ENCODE results near the gene GNG2.

DNA sequence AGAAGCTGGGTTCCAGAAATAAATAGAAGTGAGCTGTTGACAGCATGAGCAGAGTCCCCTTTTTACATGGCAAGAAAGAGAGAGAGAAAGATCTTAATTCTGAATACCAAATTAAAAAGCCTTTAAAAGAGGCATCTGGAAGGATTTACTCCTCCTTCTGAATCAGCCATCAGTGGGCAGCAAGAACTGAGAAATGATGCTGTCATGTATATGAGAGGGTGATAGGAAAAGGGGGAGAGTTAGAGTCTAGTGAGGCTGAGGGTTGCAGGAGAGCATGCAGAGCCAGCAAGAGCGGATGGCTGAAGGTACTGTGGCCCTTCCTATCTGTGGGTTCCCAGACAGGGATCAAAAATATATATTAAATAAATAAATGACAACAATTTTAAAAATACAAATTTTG is 34.5 kb upstream of the GNG2 start:
- TF ChIP-seq, protein P1, sequence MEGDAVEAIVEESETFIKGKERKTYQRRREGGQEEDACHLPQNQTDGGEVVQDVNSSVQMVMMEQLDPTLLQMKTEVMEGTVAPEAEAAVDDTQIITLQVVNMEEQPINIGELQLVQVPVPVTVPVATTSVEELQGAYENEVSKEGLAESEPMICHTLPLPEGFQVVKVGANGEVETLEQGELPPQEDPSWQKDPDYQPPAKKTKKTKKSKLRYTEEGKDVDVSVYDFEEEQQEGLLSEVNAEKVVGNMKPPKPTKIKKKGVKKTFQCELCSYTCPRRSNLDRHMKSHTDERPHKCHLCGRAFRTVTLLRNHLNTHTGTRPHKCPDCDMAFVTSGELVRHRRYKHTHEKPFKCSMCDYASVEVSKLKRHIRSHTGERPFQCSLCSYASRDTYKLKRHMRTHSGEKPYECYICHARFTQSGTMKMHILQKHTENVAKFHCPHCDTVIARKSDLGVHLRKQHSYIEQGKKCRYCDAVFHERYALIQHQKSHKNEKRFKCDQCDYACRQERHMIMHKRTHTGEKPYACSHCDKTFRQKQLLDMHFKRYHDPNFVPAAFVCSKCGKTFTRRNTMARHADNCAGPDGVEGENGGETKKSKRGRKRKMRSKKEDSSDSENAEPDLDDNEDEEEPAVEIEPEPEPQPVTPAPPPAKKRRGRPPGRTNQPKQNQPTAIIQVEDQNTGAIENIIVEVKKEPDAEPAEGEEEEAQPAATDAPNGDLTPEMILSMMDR (conservative IDR thresholded peaks at IDR 0.05; ENCODE audit: low read depth, low read length) = no peak
- TF ChIP-seq EZH2 (IDR thresholded peaks at IDR 0.05; ENCODE audit: borderline replicate concordance, low read depth, low read length, poor library complexity, severe bottlenecking) = no peak
